ENCODE results near the gene OLFM1.

The OLFM1 gene

GRCh38 chr9:135073081-135073740 is 14.3 kb upstream of the OLFM1 start:
- no peak for TF ChIP-seq CTCF (conservative IDR thresholded peaks at IDR 0.05; ENCODE audit: control insufficient read depth, insufficient read depth, low read depth, low read length)
- DNase-seq (ENCODE audit: low read depth) = no peak
- no peak overlapping the region for H3K4me3 ChIP-seq (ENCODE audit: control insufficient read depth, low read depth, low read length)

- DNase-seq (ENCODE audit: low read depth) = no peak
- no peak for TF ChIP-seq CTCF (conservative IDR thresholded peaks at IDR 0.05; ENCODE audit: control insufficient read depth, insufficient read depth, low read depth, low read length)
- no peak overlapping the region for H3K4me3 ChIP-seq (ENCODE audit: control insufficient read depth, low read depth, low read length)
Observed at GRCh38 chr9:135073741-135074305, 13.6 kb upstream of the OLFM1 start.

DNA sequence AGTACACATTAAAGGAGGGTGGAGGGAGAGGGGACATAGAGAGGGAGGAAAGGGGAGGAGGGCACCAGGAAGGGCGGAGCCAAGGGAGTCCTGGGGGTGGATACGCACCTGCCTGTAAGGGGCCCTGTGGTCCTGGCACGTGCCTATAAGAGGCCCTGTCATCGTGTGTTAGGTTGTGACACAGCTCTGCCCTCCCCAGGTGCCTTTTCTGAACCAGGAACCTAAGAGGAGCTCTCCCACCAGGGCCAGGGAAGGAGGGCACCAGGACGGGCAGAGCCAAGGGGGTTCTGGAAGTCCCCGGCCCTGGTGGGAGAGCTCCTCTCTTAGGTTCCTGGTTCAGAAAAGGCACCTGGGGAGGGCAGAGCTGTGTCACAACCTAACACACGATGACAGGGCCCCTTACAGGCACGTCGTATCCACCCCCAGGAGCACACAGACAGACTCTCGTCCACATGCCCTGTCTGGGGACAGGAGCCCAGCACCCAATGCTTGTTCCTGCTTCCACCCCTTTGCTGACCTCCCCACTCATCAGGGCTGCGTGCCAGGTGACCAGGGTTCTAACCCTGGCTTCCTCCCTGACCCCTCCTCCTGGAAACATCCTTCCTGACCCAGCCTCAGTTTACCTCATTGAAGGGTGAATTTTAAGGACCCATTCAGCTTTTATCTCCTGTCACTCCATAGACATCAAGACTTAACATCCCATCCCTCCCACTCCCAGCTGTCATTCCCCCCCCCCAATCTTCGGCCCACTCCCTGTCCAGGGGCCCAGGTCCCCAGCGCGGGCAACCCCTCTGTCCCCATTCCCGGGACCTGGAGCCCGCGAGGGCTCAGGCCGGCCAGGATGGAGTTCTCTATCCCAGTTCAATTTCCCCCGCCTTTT is 12.9 kb upstream of the OLFM1 start:
- TF ChIP-seq CTCF (conservative IDR thresholded peaks at IDR 0.05; ENCODE audit: control insufficient read depth, insufficient read depth, low read depth, low read length) = no peak
- no peak for DNase-seq (ENCODE audit: low read depth)
- no peak overlapping the region for H3K4me3 ChIP-seq (ENCODE audit: control insufficient read depth, low read depth, low read length)

- peak; percentile 17 for DNase-seq (ENCODE audit: low read depth)
Observed at GRCh38 chr9:135075234-135076142, 12.0 kb upstream of the OLFM1 start.

GRCh38 chr9:135076143-135076875 is 11.2 kb upstream of the OLFM1 start:
- no peak overlapping the region for H3K4me3 ChIP-seq (ENCODE audit: control insufficient read depth, low read depth, low read length)
- DNase-seq (ENCODE audit: low read depth) = no peak
- TF ChIP-seq CTCF (conservative IDR thresholded peaks at IDR 0.05; ENCODE audit: control insufficient read depth, insufficient read depth, low read depth, low read length) = no peak

More at GRCh38 chr9:135075234-135076142, 12.0 kb upstream of the OLFM1 start:
- H3K4me3 ChIP-seq (ENCODE audit: control insufficient read depth, low read depth, low read length) = no peak overlapping the region
- no peak for TF ChIP-seq CTCF (conservative IDR thresholded peaks at IDR 0.05; ENCODE audit: control insufficient read depth, insufficient read depth, low read depth, low read length)
